ENCODE measurements around the gene ATXN2. TPM values are rescaled to one million over a fixed set of nuclear protein-coding genes. Genes with fewer than 3 reads are reported as not detected.
"Not testable (repeated sequence)": the region's sequence is repeated elsewhere in the genome, so short reads cannot be mapped to it uniquely, and the experiment has no call there.

Gene ATXN2
- polyA plus RNA-seq, 1 donor: 102 TPM

DNA sequence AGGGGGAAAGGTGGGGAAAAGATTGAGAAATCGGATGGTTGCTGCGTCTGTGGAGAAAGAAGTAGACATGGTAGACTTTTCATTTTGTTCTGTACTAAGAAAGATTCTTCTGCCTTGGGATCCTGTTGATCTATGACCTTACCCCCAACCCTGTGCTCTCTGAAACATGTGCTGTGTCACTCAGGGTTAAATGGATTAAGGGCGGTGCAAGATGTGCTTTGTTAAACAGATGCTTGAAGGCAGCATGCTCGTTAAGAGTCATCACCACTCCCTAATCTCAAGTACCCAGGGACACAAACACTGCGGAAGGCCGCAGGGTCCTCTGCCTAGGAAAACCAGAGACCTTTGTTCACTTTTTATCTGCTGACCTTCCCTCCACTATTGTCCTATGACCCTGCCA is 91.4 kb downstream of the ATXN2 start:
- DNase-seq: not testable (repeated sequence)

DNA sequence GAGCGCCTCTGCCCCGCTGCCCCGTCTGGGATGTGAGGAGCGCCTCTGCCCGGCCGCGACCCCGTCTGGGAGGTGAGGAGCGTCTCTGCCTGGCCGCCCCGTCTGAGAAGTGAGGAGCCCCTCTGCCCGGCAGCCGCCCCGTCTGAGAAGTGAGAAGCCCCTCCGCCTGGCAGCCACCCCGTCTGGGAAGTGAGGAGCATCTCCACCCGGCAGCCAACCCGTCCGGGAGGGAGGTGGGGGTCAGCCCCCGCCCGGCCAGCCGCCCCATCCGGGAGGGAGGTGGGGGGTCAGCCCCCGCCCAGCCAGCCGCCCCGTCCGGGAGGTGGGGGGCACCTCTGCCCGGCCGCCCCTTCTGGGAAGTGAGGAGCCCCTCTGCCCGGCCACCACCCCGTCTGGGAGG is 91.9 kb downstream of the ATXN2 start:
- DNase-seq: not testable (repeated sequence)

- DNase-seq: no peak
These were observed 92.9 kb downstream of the ATXN2 start for GRCh38 chr12:111506260-111506659.

GRCh38 chr12:111505601-111506036 is 93.5 kb downstream of the ATXN2 start:
- no peak for DNase-seq

DNA sequence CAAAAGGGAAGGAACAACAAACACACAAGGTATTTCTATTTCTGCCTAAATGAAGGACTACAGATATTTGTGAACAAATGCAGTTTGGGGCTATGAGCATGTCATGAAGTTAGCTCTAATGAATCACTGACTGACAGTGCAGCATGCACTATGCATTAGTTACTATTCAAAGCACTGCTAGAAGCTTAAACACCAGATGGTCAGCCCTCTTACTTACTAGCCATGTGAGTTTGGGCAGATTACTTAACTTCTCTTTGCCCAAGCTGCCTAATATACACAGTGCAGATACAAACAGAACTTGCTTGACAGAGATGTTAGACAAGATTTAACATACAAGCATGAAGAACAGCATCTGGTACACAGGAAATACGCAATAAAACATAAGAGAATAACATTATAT is 96.0 kb downstream of the ATXN2 start:
- no peak for DNase-seq

DNA sequence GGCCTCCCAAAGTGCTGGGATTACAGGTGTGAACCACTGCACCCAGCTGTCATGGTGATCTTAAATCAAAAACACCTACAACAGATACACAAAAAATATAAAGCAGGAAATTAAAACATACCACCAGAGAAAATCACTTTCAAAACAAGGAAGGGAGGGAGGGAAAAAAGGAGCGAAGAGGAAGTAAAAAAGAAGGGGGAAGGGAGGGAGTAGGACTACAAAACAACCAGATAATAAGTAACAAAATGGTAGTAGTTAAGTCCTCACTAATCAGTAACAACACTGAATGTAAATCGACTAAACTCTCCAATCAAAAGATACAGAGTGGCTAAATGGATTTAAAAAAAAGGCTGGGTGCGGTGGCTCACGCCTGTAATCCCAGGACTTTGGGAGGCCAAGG is 104.4 kb downstream of the ATXN2 start:
- no peak for DNase-seq

GRCh38 chr12:111492979-111493378 is 106.1 kb downstream of the ATXN2 start:
- not testable (repeated sequence) for DNase-seq

- no peak for DNase-seq
These were observed 110.3 kb downstream of the ATXN2 start for GRCh38 chr12:111488798-111489197.

- no peak for DNase-seq
These were observed 110.8 kb downstream of the ATXN2 start for GRCh38 chr12:111488271-111488670.

GRCh38 chr12:111482462-111482861 is 116.7 kb downstream of the ATXN2 start:
- DNase-seq: no peak

- no peak for DNase-seq
These were observed 127.9 kb downstream of the ATXN2 start for GRCh38 chr12:111471236-111471635.

GRCh38 chr12:111469401-111469800 is 129.7 kb downstream of the ATXN2 start:
- no peak for DNase-seq

DNA sequence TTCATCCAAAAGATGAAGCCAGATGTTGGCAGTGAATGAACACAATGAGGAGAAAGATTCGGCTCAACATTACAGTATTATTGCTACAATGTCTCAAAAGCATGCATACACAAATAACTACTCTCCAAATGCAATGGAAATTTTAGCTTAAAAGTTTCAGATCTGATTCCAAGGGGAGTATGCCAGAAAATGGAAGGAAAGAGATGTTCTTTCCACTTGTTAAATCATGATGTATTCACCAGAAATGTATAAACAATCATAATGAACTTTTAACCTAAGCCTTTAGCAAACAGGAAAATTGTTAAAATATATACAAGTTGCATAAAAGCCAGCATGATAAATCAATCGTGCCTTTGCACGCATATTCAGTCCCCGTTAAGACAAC is 131.3 kb downstream of the ATXN2 start:
- no peak for DNase-seq

DNA sequence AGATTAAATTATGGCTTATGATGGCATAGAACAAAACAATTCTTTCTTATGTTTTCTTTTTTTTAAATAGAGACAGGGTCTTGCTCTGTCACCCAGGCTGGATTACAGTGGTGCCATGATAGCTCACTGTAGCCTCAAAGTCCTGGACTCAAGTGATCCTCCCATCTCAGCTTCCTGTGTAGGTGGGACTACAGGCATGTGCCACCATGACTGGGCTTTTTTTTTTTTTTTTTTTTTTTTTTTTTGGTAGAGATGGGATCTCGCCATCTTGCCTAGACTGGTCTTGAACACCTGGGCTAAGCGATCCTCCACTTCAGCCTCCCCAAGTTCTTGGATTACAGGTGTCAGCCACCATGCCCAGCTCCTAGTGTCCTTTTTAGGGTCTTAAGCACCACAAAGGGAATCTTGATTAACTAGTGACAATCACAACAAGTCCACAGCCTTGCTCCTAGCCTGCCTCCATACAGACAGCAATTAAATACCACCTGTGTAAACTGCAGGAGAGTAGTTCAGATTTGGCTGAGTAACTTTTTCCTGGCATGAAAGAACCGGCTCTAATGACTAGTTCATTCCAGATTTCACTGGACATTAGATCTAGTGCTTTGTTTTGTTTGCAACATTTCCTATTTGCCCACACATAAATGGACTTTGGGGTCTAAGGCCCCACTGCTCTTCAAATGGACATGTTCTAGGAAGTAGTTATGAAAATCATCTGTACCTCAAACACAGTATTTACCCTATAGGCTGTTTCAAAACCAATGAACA is 131.8 kb downstream of the ATXN2 start:
- DNase-seq: no peak

DNA sequence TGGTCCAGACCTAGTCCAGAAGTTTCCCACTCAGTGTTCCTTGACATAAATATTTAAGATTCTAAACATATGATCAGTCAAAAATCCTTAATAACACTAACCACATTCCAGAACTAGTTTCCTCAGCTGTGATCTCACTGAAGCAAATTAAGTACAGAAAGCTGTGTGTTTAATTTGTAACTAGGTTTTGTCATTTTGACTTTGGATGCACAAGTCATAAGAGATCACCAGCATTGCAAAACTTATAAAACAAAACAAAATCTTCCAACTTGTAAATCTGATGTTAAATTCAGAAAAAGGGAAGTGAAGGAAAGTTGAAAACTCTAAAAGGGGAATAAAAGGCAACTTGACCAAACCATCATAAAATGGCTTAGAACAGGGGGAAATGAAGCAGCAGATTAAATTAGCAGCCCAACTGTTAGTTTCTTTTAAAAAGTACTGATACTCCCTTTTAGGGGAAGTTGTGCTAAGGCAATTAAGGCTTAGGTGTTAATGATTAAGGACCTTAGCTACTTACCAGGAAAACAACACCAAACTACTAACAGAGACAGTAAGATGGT is 136.8 kb downstream of the ATXN2 start:
- no peak for DNase-seq

DNA sequence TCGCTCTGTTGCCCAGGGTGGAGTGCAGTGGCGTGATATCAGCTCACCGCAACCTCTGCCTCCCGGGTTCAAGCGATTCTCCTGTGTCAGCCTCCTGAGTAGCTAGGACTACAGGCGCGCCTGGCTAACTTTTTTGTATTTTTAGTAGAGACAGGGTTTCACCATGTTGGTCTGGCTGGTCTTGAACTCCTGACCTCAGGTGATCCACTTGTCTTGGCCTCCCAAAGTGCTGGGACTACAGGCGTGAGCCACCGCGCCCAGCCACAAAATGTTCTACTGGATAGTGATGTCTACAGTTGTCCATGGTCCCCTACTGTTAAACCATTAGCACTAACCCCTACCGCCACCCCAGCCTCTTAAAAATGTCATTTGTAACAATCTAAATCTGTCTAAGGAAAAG is 139.0 kb downstream of the ATXN2 start:
- not testable (repeated sequence) for DNase-seq

DNA sequence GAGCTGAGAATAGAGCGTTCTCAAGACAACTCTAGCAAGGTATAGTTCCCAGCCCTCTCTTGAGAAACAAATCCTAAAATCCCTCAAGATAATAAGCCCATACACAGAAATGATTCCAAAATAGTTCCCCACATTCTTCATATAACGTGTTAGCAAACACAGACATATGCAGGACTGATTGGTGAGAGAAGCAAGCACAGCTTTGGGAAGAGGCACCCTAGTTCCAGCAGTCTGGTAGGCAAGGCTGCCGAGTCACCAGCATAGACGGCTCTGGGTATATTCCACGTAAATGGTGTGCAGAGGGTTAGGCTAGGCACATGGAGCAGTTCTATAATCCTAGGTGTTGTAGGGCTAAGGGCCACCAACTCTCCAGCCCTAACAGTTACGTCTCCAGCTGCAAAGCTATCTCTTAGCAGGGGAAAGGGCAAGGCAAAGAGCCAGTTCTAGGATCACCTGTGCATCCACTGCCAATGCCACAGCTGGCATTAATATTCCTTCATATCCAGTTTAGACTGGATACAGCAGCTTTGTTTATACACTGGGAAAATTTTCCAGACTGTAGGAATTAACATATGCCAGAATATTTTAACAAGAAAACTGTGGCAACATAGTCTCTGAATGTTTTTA is 140.5 kb downstream of the ATXN2 start:
- no peak for DNase-seq

DNA sequence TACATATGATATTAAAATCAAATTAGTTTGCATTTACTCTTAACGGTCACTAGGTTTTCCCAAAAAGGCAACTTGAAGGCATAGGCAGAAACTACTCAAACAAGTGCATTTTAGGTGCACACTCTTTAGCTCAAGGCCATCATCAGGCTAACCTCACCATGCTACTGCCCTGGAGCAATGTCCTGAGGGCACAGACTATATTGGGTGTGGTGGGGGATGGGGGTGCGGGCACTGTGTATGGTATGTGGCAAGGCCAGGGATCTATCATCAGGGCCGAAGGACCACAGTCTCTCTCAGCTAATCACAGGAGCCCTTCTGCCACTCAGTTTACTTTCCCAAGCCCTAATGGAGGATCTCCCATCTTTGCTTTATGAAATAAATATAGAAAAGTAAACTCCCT is 141.5 kb downstream of the ATXN2 start:
- DNase-seq: no peak

DNA sequence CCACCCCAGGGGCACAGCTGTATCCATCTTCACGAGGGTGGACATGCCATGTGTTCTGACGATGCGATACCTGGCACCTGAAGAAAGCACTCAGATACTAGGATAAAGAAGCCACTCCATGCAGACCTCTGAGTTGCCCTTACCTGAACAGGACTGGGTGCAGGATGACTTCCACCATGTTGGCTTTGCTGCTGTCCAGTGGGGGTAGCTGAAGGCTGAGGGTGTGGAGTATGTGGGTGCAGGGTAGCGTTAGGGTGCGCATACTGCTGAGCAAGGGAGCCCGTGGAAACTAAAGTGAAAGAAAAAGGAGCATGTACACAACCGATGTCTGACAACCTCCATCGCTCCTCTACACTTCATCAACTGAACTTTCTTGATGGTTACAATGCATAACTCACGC is 142.0 kb downstream of the ATXN2 start:
- no peak for DNase-seq

DNA sequence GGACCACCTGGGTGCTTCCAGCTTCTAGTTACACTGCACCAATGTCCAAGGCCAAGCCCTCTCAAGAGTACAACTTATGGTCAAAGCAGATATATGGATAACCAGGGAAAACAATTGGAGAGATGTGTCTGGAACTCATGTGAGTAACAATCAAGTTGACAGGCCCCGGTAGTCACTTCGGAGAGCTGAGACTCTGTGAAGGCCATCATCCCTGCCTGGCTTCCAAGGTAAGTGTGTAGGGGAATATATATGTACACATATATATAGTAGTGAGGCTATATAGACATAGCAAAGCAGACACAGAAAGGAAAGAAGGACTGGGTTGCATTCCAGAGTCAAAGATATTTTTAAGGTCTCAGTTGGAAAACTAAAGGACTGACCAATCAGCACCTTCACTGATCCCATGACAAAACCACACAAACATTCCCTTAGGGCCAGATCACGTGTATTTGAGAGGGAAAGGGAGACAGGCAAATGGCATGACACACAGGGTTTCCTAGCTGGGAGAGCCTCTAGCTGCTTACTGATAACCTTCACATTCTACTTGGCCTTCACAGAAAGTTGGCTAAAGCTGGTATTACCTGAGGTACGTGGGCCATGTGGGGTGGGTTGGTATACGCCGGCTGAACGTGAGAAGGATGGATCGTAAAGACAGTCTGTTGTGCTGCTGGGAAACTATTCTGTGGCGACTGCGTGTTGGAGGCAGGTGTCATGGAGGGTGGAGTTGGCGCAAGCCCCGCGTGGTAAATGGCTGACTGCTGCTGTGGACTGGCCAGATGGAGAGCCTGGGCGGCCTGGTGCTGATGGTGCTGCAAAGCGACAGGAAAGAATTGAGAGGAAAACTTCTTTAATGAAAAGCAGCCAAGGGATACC is 143.4 kb downstream of the ATXN2 start:
- no peak for DNase-seq

DNA sequence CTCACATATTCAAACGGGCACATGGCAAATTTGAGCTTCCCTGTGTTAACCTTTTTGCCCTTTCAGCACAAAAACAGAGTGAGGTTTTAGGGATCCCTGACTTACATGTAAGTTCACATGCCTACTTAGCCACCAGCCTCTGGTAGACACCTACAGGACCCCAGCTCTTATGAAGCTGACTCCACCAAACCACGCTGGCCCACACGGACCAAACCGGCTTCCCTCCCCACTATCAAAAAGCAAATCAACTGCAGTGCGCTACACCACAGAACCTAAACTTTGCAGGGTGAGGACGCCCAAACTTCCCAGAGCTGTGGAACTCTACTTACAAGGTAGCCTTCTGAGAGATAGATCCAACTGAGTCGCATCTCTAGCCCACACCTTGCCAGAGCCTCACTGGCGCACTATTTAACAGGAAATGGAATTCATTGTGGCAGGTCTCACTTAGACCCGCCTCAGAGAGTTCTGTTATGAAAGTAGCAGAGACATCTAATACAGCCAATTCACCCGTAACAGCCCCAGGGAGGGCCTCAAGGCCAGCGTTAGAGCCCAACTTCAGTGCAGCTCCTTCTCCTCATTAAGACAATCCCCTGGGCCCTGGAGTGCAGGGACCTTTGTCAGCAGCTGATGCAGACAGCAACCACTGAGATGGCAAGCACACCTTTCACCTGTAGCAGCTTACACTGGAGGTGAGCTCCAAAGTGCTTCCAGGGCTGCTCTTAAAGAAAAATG is 144.2 kb downstream of the ATXN2 start:
- no peak for DNase-seq

GRCh38 chr12:111454311-111454710 is 144.8 kb downstream of the ATXN2 start:
- no peak for DNase-seq
